Keratinocyte (primary cell): ENCODE measurements around the gene ZBTB46.

Source experiments
- EZH2 ChIP-seq: IDR thresholded peaks from one replicate; pipeline ENCODE4 v1.6.1; 2012; ENCODE audit warnings: inconsistent platforms, mild to moderate bottlenecking, low read length, moderate library complexity
- TF ChIP-seq, protein P1 (sequence below), 3 experiments: IDR thresholded peaks in 1 of 3; conservative IDR thresholded peaks in 1 of 3; optimal IDR thresholded peaks in 1 of 3; 2 replicates in 2 of 3; 3 replicates in 1 of 3; pipeline versions ENCODE3 to v1.5.1; 2011; ENCODE audit warnings: low read length in 3 of 3, mild to moderate bottlenecking in 3 of 3, moderate library complexity in 2 of 3, control low read depth in 1 of 3, inconsistent platforms in 1 of 3; ENCODE audit not compliant: insufficient read depth in 2 of 3; ENCODE audit errors: extremely low read depth in 1 of 3

DNA sequence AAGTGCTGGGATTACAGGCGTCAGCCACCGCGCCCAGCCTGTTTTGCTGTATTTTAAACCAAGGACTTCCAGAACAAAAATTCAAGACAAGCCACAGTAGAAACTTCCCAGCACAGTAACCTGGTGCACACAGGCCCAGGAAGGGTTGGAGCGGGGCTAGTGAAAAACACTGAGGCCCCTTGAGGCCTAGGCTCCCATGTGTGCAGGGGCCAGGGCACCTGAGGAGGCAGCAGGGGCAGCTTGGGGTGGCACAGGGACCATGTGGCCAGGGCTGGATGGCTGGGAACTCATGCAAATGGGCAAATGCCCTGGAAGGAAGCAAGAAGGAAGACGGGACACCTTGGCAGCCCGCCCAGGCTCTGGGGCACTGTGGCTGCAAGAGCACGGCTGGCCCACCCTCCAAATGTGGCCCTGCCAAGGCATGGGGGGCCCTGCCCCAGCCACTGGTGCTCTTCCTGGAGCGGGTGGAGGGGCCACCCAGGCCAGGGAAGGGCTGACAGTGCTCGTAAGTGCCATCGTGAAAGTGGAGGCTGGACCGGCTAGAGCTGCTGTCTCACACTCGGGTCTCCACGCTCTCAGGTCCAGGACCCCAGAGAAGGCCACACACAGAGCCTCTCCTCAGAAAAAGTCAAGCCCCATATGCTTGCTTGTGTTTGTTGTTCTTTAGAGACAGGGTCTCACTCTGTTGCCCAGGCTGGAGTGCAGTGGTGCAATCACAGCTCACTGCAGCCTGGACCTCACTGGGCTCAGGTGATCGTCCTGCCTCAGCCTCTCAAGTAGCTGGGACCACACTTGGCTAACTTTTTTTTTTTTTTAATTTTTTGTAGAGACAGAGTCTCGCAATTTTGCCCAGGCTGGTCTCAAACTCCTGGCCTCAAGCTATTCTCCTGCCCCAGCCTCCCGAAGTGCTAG lies 81.2 kb downstream of the ZBTB46 start:
- TF ChIP-seq, protein P1, sequence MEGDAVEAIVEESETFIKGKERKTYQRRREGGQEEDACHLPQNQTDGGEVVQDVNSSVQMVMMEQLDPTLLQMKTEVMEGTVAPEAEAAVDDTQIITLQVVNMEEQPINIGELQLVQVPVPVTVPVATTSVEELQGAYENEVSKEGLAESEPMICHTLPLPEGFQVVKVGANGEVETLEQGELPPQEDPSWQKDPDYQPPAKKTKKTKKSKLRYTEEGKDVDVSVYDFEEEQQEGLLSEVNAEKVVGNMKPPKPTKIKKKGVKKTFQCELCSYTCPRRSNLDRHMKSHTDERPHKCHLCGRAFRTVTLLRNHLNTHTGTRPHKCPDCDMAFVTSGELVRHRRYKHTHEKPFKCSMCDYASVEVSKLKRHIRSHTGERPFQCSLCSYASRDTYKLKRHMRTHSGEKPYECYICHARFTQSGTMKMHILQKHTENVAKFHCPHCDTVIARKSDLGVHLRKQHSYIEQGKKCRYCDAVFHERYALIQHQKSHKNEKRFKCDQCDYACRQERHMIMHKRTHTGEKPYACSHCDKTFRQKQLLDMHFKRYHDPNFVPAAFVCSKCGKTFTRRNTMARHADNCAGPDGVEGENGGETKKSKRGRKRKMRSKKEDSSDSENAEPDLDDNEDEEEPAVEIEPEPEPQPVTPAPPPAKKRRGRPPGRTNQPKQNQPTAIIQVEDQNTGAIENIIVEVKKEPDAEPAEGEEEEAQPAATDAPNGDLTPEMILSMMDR (optimal IDR thresholded peaks at IDR 0.05 in 1 of 3, IDR thresholded peaks at IDR 0.05 in 1 of 3, conservative IDR thresholded peaks at IDR 0.05 in 1 of 3; ENCODE audit: extremely low read depth in 1 of 3, insufficient read depth in 2 of 3, low read length in 3 of 3) = no peak
- TF ChIP-seq EZH2 = no peak
